H9 (cell line): ENCODE results near the gene TCERG1L. TPM values are rescaled to one million over a fixed set of nuclear protein-coding genes. Genes with fewer than 3 reads are reported as not detected.

ENCODE experiments used
- DNase-seq: peaks from one replicate; pipeline ENCODE4 v3.0.0-alpha.2; 2017
- H2AFZ ChIP-seq: one replicate; pipeline ENCODE4 v1.6.1; 2013; ENCODE audit warnings: mild to moderate bottlenecking, low read length, control low read depth, moderate library complexity
- H2AK5ac ChIP-seq: 2 replicates; pipeline ENCODE4 v1.6.1; 2013; ENCODE audit warnings: low read length, control low read depth, mixed read lengths; ENCODE audit not compliant: insufficient read length
- H2BK120ac ChIP-seq: one replicate; pipeline ENCODE4 v1.6.1; 2013; ENCODE audit warnings: low read depth, mild to moderate bottlenecking, low read length, control low read depth, inconsistent platforms; ENCODE audit not compliant: poor library complexity, severe bottlenecking
- H2BK12ac ChIP-seq: 2 replicates; pipeline ENCODE4 v1.6.1; 2013; ENCODE audit warnings: low read length, control low read depth, mixed read lengths, low read depth; ENCODE audit not compliant: insufficient read length
- H2BK15ac ChIP-seq: 2 replicates; pipeline ENCODE4 v1.6.1; 2013; ENCODE audit warnings: low read depth, low read length, control low read depth
- H2BK20ac ChIP-seq: one replicate; pipeline ENCODE4 v1.6.1; 2013; ENCODE audit warnings: low read depth, mild to moderate bottlenecking, low read length, control low read depth, inconsistent platforms; ENCODE audit not compliant: poor library complexity, severe bottlenecking
- H2BK5ac ChIP-seq: 2 replicates; pipeline ENCODE4 v1.6.1; 2013; ENCODE audit warnings: low read length, control low read depth, mixed read lengths; ENCODE audit not compliant: insufficient read length
- H3K14ac ChIP-seq: 2 replicates; pipeline ENCODE4 v1.6.1; 2013; ENCODE audit warnings: low read length, control low read depth; ENCODE audit not compliant: insufficient read depth
- H3K18ac ChIP-seq: 2 replicates; pipeline ENCODE4 v1.6.1; 2013; ENCODE audit warnings: low read depth, mild to moderate bottlenecking, mixed read lengths, low read length, control low read depth; ENCODE audit not compliant: insufficient read length
- H3K23ac ChIP-seq: 2 replicates; pipeline ENCODE4 v1.6.1; 2013; ENCODE audit warnings: low read length, control low read depth, mixed read lengths, low read depth; ENCODE audit not compliant: insufficient read length
- H3K23me2 ChIP-seq: 2 replicates; pipeline ENCODE4 v1.6.1; 2013; ENCODE audit warnings: low read depth, mild to moderate bottlenecking, mixed read lengths, low read length, control low read depth; ENCODE audit not compliant: insufficient read length, poor library complexity, severe bottlenecking
- H3K27ac ChIP-seq: 2 replicates; pipeline ENCODE4 v1.5.1; 2013; ENCODE audit warnings: low read length, control low read depth, mixed read lengths, low read depth; ENCODE audit not compliant: insufficient read length
- H3K27me3 ChIP-seq: 2 replicates; pipeline ENCODE4 v1.6.1; 2013; ENCODE audit warnings: low read length, control low read depth, inconsistent platforms; ENCODE audit not compliant: insufficient read depth
- H3K4ac ChIP-seq: 2 replicates; pipeline ENCODE4 v1.6.1; 2013; ENCODE audit warnings: low read depth, mild to moderate bottlenecking, control low read depth, inconsistent platforms, low read length, moderate library complexity
- H3K4me1 ChIP-seq: 2 replicates; pipeline ENCODE4 v1.6.1; 2013; ENCODE audit warnings: low read length, control low read depth, inconsistent platforms; ENCODE audit not compliant: insufficient read depth
- H3K4me2 ChIP-seq: 2 replicates; pipeline ENCODE4 v1.6.1; 2013; ENCODE audit warnings: low read length, control low read depth, mixed read lengths; ENCODE audit not compliant: insufficient read length, insufficient read depth
- H3K56ac ChIP-seq: 2 replicates; pipeline ENCODE4 v1.6.1; 2013; ENCODE audit warnings: low read depth, mild to moderate bottlenecking, mixed read lengths, low read length, control low read depth; ENCODE audit not compliant: insufficient read length
- H3K79me1 ChIP-seq: 2 replicates; pipeline ENCODE4 v1.6.1; 2013; ENCODE audit warnings: low read depth, mild to moderate bottlenecking, moderate library complexity, low read length, control low read depth, inconsistent platforms; ENCODE audit not compliant: insufficient read depth, poor library complexity, severe bottlenecking
- H3K79me2 ChIP-seq: 2 replicates; pipeline ENCODE4 v1.6.1; 2013; ENCODE audit warnings: low read length, control low read depth, inconsistent platforms; ENCODE audit not compliant: insufficient read depth
- H3K9ac ChIP-seq: 2 replicates; pipeline ENCODE4 v1.6.1; 2013; ENCODE audit warnings: low read length, control low read depth, mixed read lengths; ENCODE audit not compliant: insufficient read length; ENCODE audit errors: extremely low read depth
- H3K9me3 ChIP-seq: one replicate; pipeline ENCODE4 v1.6.1; 2013; ENCODE audit warnings: low read depth, low read length, inconsistent platforms; ENCODE audit not compliant: control insufficient read depth
- H3T11ph ChIP-seq: one replicate; pipeline ENCODE4 v1.6.1; 2013; ENCODE audit warnings: mild to moderate bottlenecking, low read length, control low read depth, inconsistent platforms
- H4K20me1 ChIP-seq: one replicate; pipeline ENCODE4 v1.6.1; 2013; ENCODE audit not compliant: control insufficient read depth, insufficient read length, insufficient read depth
- H4K5ac ChIP-seq: 2 replicates; pipeline ENCODE4 v1.6.1; 2013; ENCODE audit warnings: low read depth, mild to moderate bottlenecking, mixed read lengths, low read length, control low read depth; ENCODE audit not compliant: insufficient read length
- H4K8ac ChIP-seq: replicated peaks from 2 replicates; pipeline ENCODE4 v1.6.1; 2013; ENCODE audit warnings: low read length, control low read depth, mixed read lengths, low read depth; ENCODE audit not compliant: insufficient read length
- H4K91ac ChIP-seq: 2 replicates; pipeline ENCODE4 v1.6.1; 2013; ENCODE audit warnings: low read depth, mild to moderate bottlenecking, moderate library complexity, mixed read lengths, low read length, control low read depth; ENCODE audit not compliant: insufficient read length
- H3K27ac Mint-ChIP-seq, 3 experiments: 2 replicates in 2 of 3; 3 replicates in 1 of 3; pipeline ENCODE4 v1.8.0; 2020 to 2021; ENCODE audit warnings: mixed read lengths in 3 of 3, mild to moderate bottlenecking in 1 of 3, moderate library complexity in 1 of 3
- H3K27me3 Mint-ChIP-seq: 2 replicates; pipeline ENCODE4 v1.8.0; 2021; ENCODE audit warnings: low read depth, mild to moderate bottlenecking, moderate library complexity, mixed read lengths
- H3K36me3 Mint-ChIP-seq, 3 experiments: 2 replicates in 2 of 3; 3 replicates in 1 of 3; pipeline ENCODE4 v1.8.0; 2020 to 2021; ENCODE audit warnings: low read depth in 3 of 3, mixed read lengths in 3 of 3; ENCODE audit not compliant: insufficient read depth in 1 of 3
- H3K4me1 Mint-ChIP-seq, 2 experiments: 2 replicates each; pipeline ENCODE4 v1.8.0; 2020; ENCODE audit warnings: mixed read lengths in 2 of 2
- H3K4me3 Mint-ChIP-seq, 2 experiments: 2 replicates in 1 of 2; 3 replicates in 1 of 2; pipeline ENCODE4 v1.8.0; 2020 to 2021; ENCODE audit warnings: mild to moderate bottlenecking in 2 of 2, mixed read lengths in 2 of 2, moderate library complexity in 1 of 2
- H3K9me3 Mint-ChIP-seq, 2 experiments: 2 replicates in 1 of 2; 3 replicates in 1 of 2; pipeline ENCODE4 v1.8.0; 2020; ENCODE audit warnings: mild to moderate bottlenecking in 2 of 2, mixed read lengths in 2 of 2, moderate library complexity in 1 of 2
- WGBS: extraction: QIAGEN DNeasy Blood & Tissue Kit; methylation state at CpG from one replicate; pipeline ENCODE4 v1.1.7; 2013; ENCODE audit warnings: missing lambda C conversion rate, low lambda C conversion rate, mixed read lengths; ENCODE audit not compliant: insufficient read length; ENCODE audit errors: extremely low coverage; 5-methylcytosine and 5-hydroxymethylcytosine counted together
- total RNA-seq: library from RNA; stranded (reverse); gene quantifications from 2 replicates; pipeline ENCODE4 v1.2.1, GENCODE V29; 2021
- TF ChIP-seq, protein P1 (sequence below): fragments of 200-600 bp; sonication (generic); conservative IDR thresholded peaks from 3 replicates; pipeline ENCODE4 v1.8.0; 2021; ENCODE audit warnings: antibody characterized with exemption, mild to moderate bottlenecking

Gene TCERG1L
- total RNA-seq, 1 experiment from 2014 or later, result 3.3 TPM

- H3K9ac ChIP-seq, result no peak overlapping the region
- Mint-ChIP-seq H3K4me1 (peaks cover 0 to 10% of the 10 kb centered on the region in 2 experiments; a peak in 2 of 4 replicates), H3K4me3 (no peak overlapping the region), H3K27ac (no peak overlapping the region), H3K36me3 (no peaks in the 10 kb centered on the region), H3K9me3 (peaks cover 0 to 2% of the 10 kb centered on the region in 2 experiments; a peak in 2 of 5 replicates), H3K27me3 (no peaks in the 10 kb centered on the region)
- H2BK20ac ChIP-seq, result no peak overlapping the region
- H3K4ac ChIP-seq, result no peak overlapping the region
- no peak for DNase-seq
- no peak overlapping the region for H3K4me2 ChIP-seq
- H2BK5ac ChIP-seq, result no peak overlapping the region
- H2AFZ ChIP-seq, result no peak overlapping the region
- no CpG with 5 or more reads among the region's 9 CpGs for WGBS
- no peak overlapping the region for H4K8ac ChIP-seq
- H2BK120ac ChIP-seq, result no peak overlapping the region
- TF ChIP-seq, protein P1, sequence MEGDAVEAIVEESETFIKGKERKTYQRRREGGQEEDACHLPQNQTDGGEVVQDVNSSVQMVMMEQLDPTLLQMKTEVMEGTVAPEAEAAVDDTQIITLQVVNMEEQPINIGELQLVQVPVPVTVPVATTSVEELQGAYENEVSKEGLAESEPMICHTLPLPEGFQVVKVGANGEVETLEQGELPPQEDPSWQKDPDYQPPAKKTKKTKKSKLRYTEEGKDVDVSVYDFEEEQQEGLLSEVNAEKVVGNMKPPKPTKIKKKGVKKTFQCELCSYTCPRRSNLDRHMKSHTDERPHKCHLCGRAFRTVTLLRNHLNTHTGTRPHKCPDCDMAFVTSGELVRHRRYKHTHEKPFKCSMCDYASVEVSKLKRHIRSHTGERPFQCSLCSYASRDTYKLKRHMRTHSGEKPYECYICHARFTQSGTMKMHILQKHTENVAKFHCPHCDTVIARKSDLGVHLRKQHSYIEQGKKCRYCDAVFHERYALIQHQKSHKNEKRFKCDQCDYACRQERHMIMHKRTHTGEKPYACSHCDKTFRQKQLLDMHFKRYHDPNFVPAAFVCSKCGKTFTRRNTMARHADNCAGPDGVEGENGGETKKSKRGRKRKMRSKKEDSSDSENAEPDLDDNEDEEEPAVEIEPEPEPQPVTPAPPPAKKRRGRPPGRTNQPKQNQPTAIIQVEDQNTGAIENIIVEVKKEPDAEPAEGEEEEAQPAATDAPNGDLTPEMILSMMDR, result no peak
- no peaks in the 10 kb centered on the region for H3K23me2 ChIP-seq
- H3K14ac ChIP-seq, result no peak overlapping the region
- no peak overlapping the region for H3T11ph ChIP-seq
- H3K79me1 ChIP-seq, result no peaks in the 10 kb centered on the region
- H3K79me2 ChIP-seq, result no peaks in the 10 kb centered on the region
- no peak overlapping the region for H2BK15ac ChIP-seq
- no peak overlapping the region for H3K18ac ChIP-seq
- H2AK5ac ChIP-seq, result no peak overlapping the region
- no peak overlapping the region for H2BK12ac ChIP-seq
- peaks cover 3% of the 10 kb centered on the region for H4K20me1 ChIP-seq
- H3K9me3 ChIP-seq, result no peaks in the 10 kb centered on the region
- H4K5ac ChIP-seq, result no peak overlapping the region
- H3K27ac ChIP-seq, result no peak overlapping the region
- no peak overlapping the region for H4K91ac ChIP-seq
- no peak overlapping the region for H3K23ac ChIP-seq
- no peak overlapping the region for H3K56ac ChIP-seq
- no peaks in the 10 kb centered on the region for H3K27me3 ChIP-seq
- no peaks in the 10 kb centered on the region for H3K4me1 ChIP-seq
Measured at GRCh38 chr10:131180086-131180485, 131.4 kb downstream of the TCERG1L start.
